WERI-Rb-1 (cell line): ENCODE results near the gene ABCB11.

ENCODE experiments used
- DNase-seq: peaks from one replicate; pipeline ENCODE4 v3.0.0-alpha.2; 2020
- H3K27ac ChIP-seq: fragments of 250-450 bp; sonication (Bioruptor Pico); 2 replicates; pipeline ENCODE4 v1.5.1; 2020; ENCODE audit warnings: mild to moderate bottlenecking, moderate library complexity
- H3K27me3 ChIP-seq: fragments of 250-450 bp; sonication (Bioruptor Pico); 2 replicates; pipeline ENCODE4 v1.5.1; 2021; ENCODE audit warnings: mild to moderate bottlenecking, low read depth, moderate library complexity; ENCODE audit not compliant: insufficient read depth, severe bottlenecking
- H3K36me3 ChIP-seq: fragments of 250-450 bp; sonication (Bioruptor Pico); 2 replicates; pipeline ENCODE4 v1.5.1; 2020; ENCODE audit warnings: mild to moderate bottlenecking, moderate library complexity
- H3K4me3 ChIP-seq: 2 replicates; pipeline ENCODE4 v1.5.1; 2011; ENCODE audit warnings: low read depth, mild to moderate bottlenecking, control low read depth, low read length
- H3K9me3 ChIP-seq: fragments of 250-450 bp; sonication (Bioruptor Pico); 2 replicates; pipeline ENCODE4 v1.5.1; 2021; ENCODE audit warnings: mild to moderate bottlenecking, moderate library complexity; ENCODE audit not compliant: severe bottlenecking
- CTCF ChIP-seq: IDR thresholded peaks from 2 replicates; pipeline ENCODE4 v1.5.1; 2011; ENCODE audit warnings: low read depth, mild to moderate bottlenecking, control low read depth, inconsistent platforms, low read length

ABCB11 gene

GRCh38 chr2:169002161-169002738 is 28.9 kb downstream of the ABCB11 start:
- no peaks in the 10 kb centered on the region for H3K27me3 ChIP-seq
- H3K27ac ChIP-seq, result no peak overlapping the region
- no peaks in the 10 kb centered on the region for H3K9me3 ChIP-seq
- no peak for TF ChIP-seq CTCF
- no peak overlapping the region for H3K4me3 ChIP-seq
- no peak for DNase-seq
- H3K36me3 ChIP-seq, result no peaks in the 10 kb centered on the region

- Histone ChIP-seq H3K4me3 (no peak overlapping the region), H3K36me3 (no peaks in the 10 kb centered on the region)
Measured at GRCh38 chr2:169001116-169001815, 29.9 kb downstream of the ABCB11 start.

DNA sequence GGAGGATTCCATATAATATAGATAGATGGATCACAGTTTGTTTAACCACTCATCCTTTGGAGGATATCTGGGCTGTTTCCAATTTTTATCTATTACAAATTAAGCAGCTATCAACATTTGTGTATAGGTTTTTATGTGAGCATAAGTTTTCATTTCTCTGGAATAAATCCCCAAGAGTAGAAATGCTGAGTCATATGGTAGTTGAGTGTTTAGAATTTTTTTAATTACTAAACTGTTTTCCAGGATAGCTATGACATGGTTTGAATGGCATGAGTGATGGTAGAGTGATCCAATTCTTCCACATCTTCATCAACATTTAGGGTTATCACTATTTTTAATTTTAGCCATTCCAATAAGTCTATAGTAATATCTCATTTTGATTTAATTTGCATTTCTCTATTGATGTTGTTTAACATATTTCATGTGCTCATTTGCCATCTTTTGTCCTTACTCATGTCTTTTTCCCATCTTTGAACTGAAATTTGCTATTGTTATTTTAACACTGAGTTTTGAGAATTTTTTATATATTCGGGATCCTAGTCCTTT is 31.4 kb downstream of the ABCB11 start:
- H3K27ac ChIP-seq, result no peak overlapping the region
- no peak overlapping the region for H3K4me3 ChIP-seq
- no peak for DNase-seq
- no peak for TF ChIP-seq CTCF
- H3K27me3 ChIP-seq, result no peaks in the 10 kb centered on the region
- no peaks in the 10 kb centered on the region for H3K9me3 ChIP-seq
- H3K36me3 ChIP-seq, result no peaks in the 10 kb centered on the region

More at GRCh38 chr2:169001116-169001815, 29.9 kb downstream of the ABCB11 start:
- no peak for DNase-seq
- H3K9me3 ChIP-seq, result no peaks in the 10 kb centered on the region
- no peaks in the 10 kb centered on the region for H3K27me3 ChIP-seq
- no peak for TF ChIP-seq CTCF
- no peak overlapping the region for H3K27ac ChIP-seq

DNA sequence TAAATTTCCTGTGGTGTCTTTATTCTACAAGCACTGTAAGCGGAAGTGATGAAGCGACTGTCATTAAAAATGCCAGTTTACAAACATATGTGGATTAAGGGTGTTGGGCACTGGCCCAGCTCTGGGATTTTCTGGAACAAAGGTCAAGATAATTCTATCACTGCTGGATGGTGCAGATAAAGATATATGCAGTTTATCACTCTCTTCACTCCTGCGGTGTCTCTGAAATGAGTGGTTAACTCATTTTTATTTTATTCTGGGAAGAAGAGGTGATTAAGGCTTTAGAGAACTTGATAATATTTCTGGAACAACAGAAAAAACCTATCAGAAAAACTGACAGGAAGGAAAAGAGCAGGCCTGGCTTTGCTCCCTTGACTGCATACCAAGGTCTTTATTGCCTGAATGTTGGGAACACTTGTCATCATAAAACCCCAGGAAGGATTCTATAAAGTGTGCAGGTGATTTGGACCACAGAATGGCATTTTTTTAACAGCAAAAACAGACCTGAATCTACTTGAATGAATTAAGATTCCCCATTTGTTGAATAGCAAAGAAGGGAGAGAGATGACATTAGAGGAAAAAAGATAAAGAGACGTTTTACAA is 32.4 kb downstream of the ABCB11 start:
- no peak for DNase-seq
- no peak for TF ChIP-seq CTCF

GRCh38 chr2:168997794-168998193 is 33.3 kb downstream of the ABCB11 start:
- no peaks in the 10 kb centered on the region for H3K36me3 ChIP-seq
- no peak overlapping the region for H3K4me3 ChIP-seq
- no peak overlapping the region for H3K27ac ChIP-seq
- no peaks in the 10 kb centered on the region for H3K27me3 ChIP-seq
- TF ChIP-seq CTCF, result no peak
- no peaks in the 10 kb centered on the region for H3K9me3 ChIP-seq
- no peak for DNase-seq

More for the DNA sequence above, 32.4 kb downstream of the ABCB11 start:
- no peak overlapping the region for H3K4me3 ChIP-seq
- H3K27me3 ChIP-seq, result no peaks in the 10 kb centered on the region
- no peak overlapping the region for H3K27ac ChIP-seq
- H3K36me3 ChIP-seq, result no peaks in the 10 kb centered on the region
- no peaks in the 10 kb centered on the region for H3K9me3 ChIP-seq
